ENCODE results near the gene PSMA5.

GRCh38 chr1:109404838-109405237, 21.4 kb downstream of the PSMA5 start:
- TF ChIP-seq CTCF (optimal IDR thresholded peaks at IDR 0.05 in 1 of 3, IDR thresholded peaks at IDR 0.05 in 1 of 3, conservative IDR thresholded peaks at IDR 0.05 in 1 of 3; ENCODE audit: extremely low read depth in 1 of 3, insufficient read depth in 2 of 3, low read length in 3 of 3) (no peak), EZH2 (IDR thresholded peaks at IDR 0.05; ENCODE audit: low read length) (no peak)
